GM12891 (cell line): Measurements from ENCODE around the gene KRTAP22-1.

ENCODE experiments used
- POLR2A ChIP-seq: IDR thresholded peaks from 2 replicates; pipeline ENCODE4 v1.6.1; 2011; ENCODE audit warnings: low read depth, low read length, control low read depth
- POLR2AphosphoS5 ChIP-seq: IDR thresholded peaks from 2 replicates; pipeline ENCODE4 v1.6.1; 2011; ENCODE audit warnings: low read depth, low read length, control low read depth
- POU2F2 ChIP-seq: IDR thresholded peaks from 2 replicates; pipeline ENCODE4 v1.6.1; 2011; ENCODE audit warnings: low read depth, mild to moderate bottlenecking, control low read depth, low read length, moderate library complexity

DNA sequence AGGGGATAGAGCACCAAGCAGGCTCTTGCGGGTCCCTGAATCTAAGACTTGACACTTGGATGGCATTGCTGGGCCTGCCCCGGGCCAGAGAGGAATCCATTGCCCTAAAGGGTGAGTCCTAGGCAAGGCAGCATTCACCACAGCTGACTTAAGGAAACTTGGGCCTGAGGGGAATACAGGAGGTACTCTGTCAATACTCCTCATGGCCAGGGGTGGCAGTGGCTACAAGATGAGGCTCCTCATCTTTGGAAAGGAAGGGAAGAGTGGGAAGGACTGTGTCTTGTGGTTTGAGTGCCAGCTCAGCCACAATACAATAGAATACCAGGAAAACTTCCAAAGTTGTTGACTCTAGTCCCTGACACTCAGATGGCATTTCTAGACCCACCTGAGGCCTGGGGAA is 5.1 kb downstream of the KRTAP22-1 start:
- TF ChIP-seq POLR2AphosphoS5 (no peak), POU2F2 (no peak), POLR2A (no peak)
